Glutamatergic neuron (in vitro differentiated cells): Measurements from ENCODE around the gene CYB561A3. TPM values are rescaled to one million over a fixed set of nuclear protein-coding genes. Genes with fewer than 3 reads are reported as not detected.

ENCODE experiments used
- DNase-seq: peaks from one replicate; pipeline ENCODE4 v3.0.0; 2022
- H3K27ac Mint-ChIP-seq: one replicate; pipeline ENCODE4 v1.8.0; 2020; ENCODE audit warnings: mild to moderate bottlenecking, mixed read lengths, inconsistent platforms; ENCODE audit not compliant: unreplicated experiment
- H3K27me3 Mint-ChIP-seq: one replicate; pipeline ENCODE4 v1.8.0; 2020; ENCODE audit warnings: mild to moderate bottlenecking, moderate library complexity, mixed read lengths, inconsistent platforms; ENCODE audit not compliant: unreplicated experiment
- H3K36me3 Mint-ChIP-seq: one replicate; pipeline ENCODE4 v1.8.0; 2020; ENCODE audit warnings: mild to moderate bottlenecking, mixed read lengths, inconsistent platforms; ENCODE audit not compliant: unreplicated experiment
- H3K4me1 Mint-ChIP-seq: one replicate; pipeline ENCODE4 v1.8.0; 2020; ENCODE audit warnings: mild to moderate bottlenecking, low read depth, mixed read lengths, inconsistent platforms; ENCODE audit not compliant: unreplicated experiment
- H3K4me3 Mint-ChIP-seq: one replicate; pipeline ENCODE4 v1.8.0; 2020; ENCODE audit warnings: mild to moderate bottlenecking, mixed read lengths, inconsistent platforms; ENCODE audit not compliant: unreplicated experiment
- H3K9me3 Mint-ChIP-seq: one replicate; pipeline ENCODE4 v1.8.0; 2020; ENCODE audit warnings: mild to moderate bottlenecking, moderate library complexity, mixed read lengths, inconsistent platforms; ENCODE audit not compliant: unreplicated experiment
- total RNA-seq: library from RNA; stranded (reverse); fragmentation: NEBNext Ultra II Directional; extraction: Animal tissue kit (Norgen Biotek cat#: 25700); gene quantifications from one replicate; pipeline ENCODE4 v1.2.1, GENCODE V29; 2021; ENCODE audit not compliant: unreplicated experiment
- TF ChIP-seq, protein P1 (sequence below): fragments of 200-600 bp; sonication (generic); IDR thresholded peaks from one replicate; pipeline ENCODE4 v1.5.0; 2021; ENCODE audit not compliant: partially characterized antibody, unreplicated experiment

CYB561A3 gene
- total RNA-seq, 1 donor from 2014 or later: 20.6 TPM

DNA sequence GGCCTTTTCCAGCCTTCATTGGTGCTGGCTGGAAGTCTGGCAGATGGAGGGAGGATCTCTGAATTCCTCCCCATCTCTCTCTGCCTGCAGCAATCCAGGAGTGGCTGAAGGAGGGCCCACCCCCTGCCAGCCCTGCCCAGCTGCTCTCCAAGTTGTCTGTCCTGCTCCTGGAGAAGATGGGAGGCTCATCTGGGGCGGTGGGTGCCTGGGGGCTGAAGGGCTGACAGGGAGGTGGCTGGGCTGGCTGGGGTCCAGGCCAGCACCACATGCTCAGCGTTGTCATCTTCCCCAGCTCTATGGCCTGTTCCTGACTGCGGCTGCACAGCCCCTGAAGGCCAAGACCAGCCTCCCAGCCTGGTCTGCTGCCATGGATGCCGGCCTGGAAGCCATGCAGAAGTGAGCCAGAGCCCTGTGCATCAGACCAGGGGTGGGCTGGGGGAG is 16.5 kb downstream of the CYB561A3 start:
- Mint-ChIP-seq H3K27me3 (peaks cover 3% of the 10 kb centered on the region), H3K4me3 (no peak overlapping the region), H3K36me3 (no peaks in the 10 kb centered on the region), H3K4me1 (peaks cover 14% of the 10 kb centered on the region), H3K27ac (peak overlapping the region; percentile 92), H3K9me3 (peaks cover 6% of the 10 kb centered on the region)
- TF ChIP-seq, protein P1, sequence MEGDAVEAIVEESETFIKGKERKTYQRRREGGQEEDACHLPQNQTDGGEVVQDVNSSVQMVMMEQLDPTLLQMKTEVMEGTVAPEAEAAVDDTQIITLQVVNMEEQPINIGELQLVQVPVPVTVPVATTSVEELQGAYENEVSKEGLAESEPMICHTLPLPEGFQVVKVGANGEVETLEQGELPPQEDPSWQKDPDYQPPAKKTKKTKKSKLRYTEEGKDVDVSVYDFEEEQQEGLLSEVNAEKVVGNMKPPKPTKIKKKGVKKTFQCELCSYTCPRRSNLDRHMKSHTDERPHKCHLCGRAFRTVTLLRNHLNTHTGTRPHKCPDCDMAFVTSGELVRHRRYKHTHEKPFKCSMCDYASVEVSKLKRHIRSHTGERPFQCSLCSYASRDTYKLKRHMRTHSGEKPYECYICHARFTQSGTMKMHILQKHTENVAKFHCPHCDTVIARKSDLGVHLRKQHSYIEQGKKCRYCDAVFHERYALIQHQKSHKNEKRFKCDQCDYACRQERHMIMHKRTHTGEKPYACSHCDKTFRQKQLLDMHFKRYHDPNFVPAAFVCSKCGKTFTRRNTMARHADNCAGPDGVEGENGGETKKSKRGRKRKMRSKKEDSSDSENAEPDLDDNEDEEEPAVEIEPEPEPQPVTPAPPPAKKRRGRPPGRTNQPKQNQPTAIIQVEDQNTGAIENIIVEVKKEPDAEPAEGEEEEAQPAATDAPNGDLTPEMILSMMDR: no peak
- DNase-seq: peak; percentile 69

DNA sequence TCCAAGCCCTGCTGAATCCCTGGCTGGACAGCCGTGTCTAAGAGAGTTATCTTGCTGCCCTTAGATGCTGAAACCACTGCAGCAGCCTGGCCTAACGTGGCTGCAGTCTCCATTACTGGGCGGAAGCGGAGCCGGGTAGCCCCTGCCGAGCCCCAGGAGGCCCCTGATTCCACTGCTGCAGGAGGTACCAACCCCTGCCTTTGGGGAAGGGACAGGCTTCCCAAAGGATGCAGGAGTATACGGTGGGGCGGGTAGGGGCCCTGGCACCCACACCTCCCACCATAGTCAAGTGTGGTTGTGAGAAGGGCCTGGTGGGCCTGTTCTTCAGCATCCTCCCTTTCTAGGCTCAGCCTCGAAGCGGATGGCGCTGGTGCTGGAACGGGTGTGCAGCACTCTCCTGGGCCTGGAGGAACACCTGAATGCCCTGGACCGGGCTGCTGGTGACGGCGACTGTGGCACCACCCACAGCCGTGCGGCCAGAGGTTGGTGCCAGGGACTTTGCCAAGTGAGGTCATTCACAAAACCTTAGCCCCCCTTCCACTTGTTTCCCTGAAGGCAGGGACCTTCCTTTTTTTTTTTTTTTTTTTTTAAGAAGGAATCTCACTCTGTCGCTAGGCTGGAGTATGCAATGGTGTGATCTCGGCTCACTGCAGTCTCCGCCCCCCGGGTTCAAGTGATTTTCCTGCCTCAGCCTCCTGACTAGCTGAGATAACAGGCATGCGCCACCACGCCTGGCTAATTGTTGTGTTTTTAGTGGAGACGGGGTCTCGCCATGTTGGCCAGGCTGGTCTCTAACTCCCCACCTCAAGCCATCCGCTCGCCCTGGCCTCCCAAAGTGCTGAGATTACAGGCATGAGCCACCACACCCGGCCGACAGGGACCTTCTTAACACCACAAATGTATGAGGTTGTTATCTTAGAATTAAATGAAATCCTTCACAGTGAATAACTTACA is 17.6 kb downstream of the CYB561A3 start:
- Mint-ChIP-seq H3K27ac (peak overlapping the region; percentile 92), H3K36me3 (no peaks in the 10 kb centered on the region), H3K9me3 (peaks cover 7% of the 10 kb centered on the region), H3K4me3 (peak overlapping the region; percentile 39), H3K4me1 (peaks cover 14% of the 10 kb centered on the region), H3K27me3 (peaks cover 5% of the 10 kb centered on the region)
- TF ChIP-seq, protein P1: no peak
- no peak for DNase-seq

DNA sequence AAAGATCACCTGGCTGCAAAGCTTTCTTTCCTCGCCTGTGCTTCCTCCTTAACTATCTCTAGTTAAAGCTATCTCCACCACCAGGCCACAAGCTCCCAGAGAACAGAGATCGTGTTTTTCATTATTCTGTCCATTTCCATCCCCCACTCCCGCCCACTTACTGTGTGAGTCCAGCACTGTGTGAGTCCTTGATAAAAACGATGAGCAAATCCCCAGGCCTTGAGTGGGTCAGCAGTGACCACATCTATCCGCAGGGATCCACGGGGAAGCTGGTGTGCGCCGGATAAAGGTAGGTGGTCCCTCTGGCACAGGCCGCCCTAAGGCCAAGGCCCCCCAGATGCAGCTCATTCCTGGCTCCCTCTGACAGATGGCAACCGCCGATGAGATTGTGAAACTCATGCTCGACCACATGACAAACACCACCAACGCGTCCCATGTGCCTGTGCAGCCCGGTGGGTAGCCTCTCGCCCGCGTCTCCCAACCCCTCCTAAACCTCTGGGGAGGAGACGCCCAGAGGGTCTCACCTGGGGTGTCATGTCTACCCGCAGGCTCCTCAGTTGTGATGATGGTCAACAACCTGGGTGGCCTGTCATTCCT is 19.4 kb downstream of the CYB561A3 start:
- Mint-ChIP-seq H3K9me3 (peaks cover 7% of the 10 kb centered on the region), H3K4me3 (no peak overlapping the region), H3K27ac (no peak overlapping the region), H3K4me1 (peaks cover 13% of the 10 kb centered on the region), H3K36me3 (no peaks in the 10 kb centered on the region), H3K27me3 (peaks cover 5% of the 10 kb centered on the region)
- DNase-seq: no peak
- TF ChIP-seq, protein P1: no peak

DNA sequence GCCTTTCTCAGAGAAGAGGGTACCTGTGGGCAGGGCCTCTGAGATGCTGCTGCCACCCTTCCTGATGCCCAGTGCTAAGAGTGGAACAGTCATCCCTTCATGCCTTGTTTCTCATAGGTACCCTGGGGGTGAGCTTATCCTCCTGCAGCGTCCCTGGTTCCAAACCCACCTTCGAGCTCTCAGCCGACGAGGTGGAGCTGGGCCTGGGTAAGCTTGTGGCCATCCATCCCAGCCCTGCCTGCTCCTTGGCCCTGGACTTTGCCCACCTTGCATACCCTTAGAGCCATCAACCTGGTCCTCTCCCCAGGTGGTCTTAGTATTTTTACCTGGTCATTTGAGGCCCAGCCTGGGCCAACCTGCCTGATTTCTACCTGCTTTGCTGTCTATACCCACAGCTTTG is 20.0 kb downstream of the CYB561A3 start:
- no peak for DNase-seq
- Mint-ChIP-seq H3K27ac (no peak overlapping the region), H3K36me3 (no peaks in the 10 kb centered on the region), H3K4me3 (no peak overlapping the region), H3K4me1 (peaks cover 13% of the 10 kb centered on the region), H3K9me3 (peaks cover 7% of the 10 kb centered on the region), H3K27me3 (peaks cover 5% of the 10 kb centered on the region)
- TF ChIP-seq, protein P1: no peak

DNA sequence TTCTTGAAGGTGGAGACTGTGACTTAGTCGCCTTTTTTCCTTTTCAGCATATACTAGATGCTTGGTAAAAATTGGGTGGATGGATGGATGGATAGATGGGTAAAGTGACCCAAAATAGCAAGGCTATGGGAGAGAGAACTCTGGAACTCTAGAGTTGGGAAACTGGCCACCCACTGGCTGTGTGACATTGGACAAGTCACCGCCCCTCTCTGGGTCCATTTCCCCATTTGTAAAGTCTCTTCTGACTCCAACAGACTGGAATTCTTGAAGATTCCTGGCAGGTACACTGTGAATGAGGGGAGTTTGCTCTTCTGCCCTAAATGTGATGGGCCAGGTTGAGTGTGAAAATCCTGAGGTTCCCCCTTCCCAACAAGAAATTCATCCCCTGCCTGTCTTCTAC is 20.7 kb downstream of the CYB561A3 start:
- TF ChIP-seq, protein P1: no peak
- no peak for DNase-seq
- no peaks in the 10 kb centered on the region for H3K36me3 Mint-ChIP-seq
- H3K4me3 Mint-ChIP-seq: no peak overlapping the region
- peaks cover 7% of the 10 kb centered on the region for H3K9me3 Mint-ChIP-seq
- H3K4me1 Mint-ChIP-seq: peaks cover 15% of the 10 kb centered on the region
- peaks cover 7% of the 10 kb centered on the region for H3K27me3 Mint-ChIP-seq
- H3K27ac Mint-ChIP-seq: no peak overlapping the region
